OCI-LY3 (cell line): ENCODE measurements around the gene EPHB2.

Experiments
- EZH2phosphoT487 ChIP-seq: fragments of 200-600 bp; shearing (Covaris generic); IDR thresholded peaks from 2 replicates; pipeline ENCODE4 v1.6.1; 2018; ENCODE audit warnings: antibody characterized with exemption, mixed run types, low read depth
- TF ChIP-seq, protein P1 (sequence below): fragments of 200-600, 300-600 bp; sonication (generic); IDR thresholded peaks from 2 replicates; pipeline ENCODE4 v1.5.1; 2014; ENCODE audit warnings: antibody characterized with exemption, low read length, low read depth

DNA sequence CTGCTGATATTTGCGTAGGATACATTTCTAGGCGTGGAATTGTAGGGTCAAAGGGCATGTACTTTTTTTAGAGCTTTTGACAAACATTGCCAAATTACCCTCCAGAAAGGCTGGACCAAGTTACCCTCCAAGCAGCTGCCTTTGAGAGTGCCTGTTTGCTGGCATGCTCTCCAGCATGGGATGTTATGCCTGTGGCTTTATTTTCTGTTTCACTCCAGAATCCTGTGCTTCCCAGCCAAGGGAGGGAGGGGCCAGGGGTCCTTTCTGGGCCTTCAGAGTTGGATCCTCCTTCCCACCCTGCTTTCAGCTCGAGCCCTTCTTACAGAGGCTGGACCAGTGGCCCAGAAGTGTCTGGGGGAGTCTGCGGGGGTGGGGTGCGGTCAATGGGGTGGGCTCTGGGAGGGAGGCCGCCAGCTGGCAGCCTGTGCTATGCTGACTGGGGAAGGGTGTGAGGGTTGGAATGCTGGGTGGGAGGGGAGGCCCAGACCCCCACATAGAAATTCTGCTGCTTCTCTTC lies 81.2 kb downstream of the EPHB2 start:
- TF ChIP-seq, protein P1, sequence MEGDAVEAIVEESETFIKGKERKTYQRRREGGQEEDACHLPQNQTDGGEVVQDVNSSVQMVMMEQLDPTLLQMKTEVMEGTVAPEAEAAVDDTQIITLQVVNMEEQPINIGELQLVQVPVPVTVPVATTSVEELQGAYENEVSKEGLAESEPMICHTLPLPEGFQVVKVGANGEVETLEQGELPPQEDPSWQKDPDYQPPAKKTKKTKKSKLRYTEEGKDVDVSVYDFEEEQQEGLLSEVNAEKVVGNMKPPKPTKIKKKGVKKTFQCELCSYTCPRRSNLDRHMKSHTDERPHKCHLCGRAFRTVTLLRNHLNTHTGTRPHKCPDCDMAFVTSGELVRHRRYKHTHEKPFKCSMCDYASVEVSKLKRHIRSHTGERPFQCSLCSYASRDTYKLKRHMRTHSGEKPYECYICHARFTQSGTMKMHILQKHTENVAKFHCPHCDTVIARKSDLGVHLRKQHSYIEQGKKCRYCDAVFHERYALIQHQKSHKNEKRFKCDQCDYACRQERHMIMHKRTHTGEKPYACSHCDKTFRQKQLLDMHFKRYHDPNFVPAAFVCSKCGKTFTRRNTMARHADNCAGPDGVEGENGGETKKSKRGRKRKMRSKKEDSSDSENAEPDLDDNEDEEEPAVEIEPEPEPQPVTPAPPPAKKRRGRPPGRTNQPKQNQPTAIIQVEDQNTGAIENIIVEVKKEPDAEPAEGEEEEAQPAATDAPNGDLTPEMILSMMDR = no peak
- no peak for TF ChIP-seq EZH2phosphoT487
